ENCODE results near the gene CYTH3.
"Not testable (repeated sequence)": the region's sequence is repeated elsewhere in the genome, so short reads cannot be mapped to it uniquely, and the experiment has no call there.

The CYTH3 gene

GRCh38 chr7:6256109-6256483, 16.3 kb downstream of the CYTH3 start:
- DNase-seq: no peak

GRCh38 chr7:6254866-6255265, 17.6 kb downstream of the CYTH3 start:
- DNase-seq: no peak

GRCh38 chr7:6252748-6253147, 19.7 kb downstream of the CYTH3 start:
- DNase-seq: no peak

- DNase-seq: no peak
These were observed 20.1 kb downstream of the CYTH3 start for GRCh38 chr7:6252341-6252746.

GRCh38 chr7:6251653-6252052, 20.8 kb downstream of the CYTH3 start:
- DNase-seq: no peak

GRCh38 chr7:6250364-6250833, 22.0 kb downstream of the CYTH3 start:
- DNase-seq: no peak

- DNase-seq: no peak
These were observed 23.4 kb downstream of the CYTH3 start for GRCh38 chr7:6249043-6249442.

GRCh38 chr7:6248581-6248980, 23.8 kb downstream of the CYTH3 start:
- no peak for DNase-seq

- no peak for DNase-seq
These were observed 26.0 kb downstream of the CYTH3 start for GRCh38 chr7:6246251-6246917.

- no peak for DNase-seq
These were observed 28.4 kb downstream of the CYTH3 start for GRCh38 chr7:6244021-6244420.

GRCh38 chr7:6243168-6243567, 29.3 kb downstream of the CYTH3 start:
- no peak for DNase-seq

- DNase-seq: no peak
These were observed 29.9 kb downstream of the CYTH3 start for GRCh38 chr7:6242561-6242960.

- no peak for DNase-seq
These were observed 30.8 kb downstream of the CYTH3 start for GRCh38 chr7:6241607-6241973.

GRCh38 chr7:6238309-6238925, 34.0 kb downstream of the CYTH3 start:
- no peak for DNase-seq

GRCh38 chr7:6237730-6238129, 34.7 kb downstream of the CYTH3 start:
- DNase-seq: no peak

GRCh38 chr7:6237011-6237410, 35.4 kb downstream of the CYTH3 start:
- DNase-seq: no peak

- no peak for DNase-seq
These were observed 37.2 kb downstream of the CYTH3 start for GRCh38 chr7:6235029-6235871.

- DNase-seq: no peak
These were observed 38.0 kb downstream of the CYTH3 start for GRCh38 chr7:6234384-6234783.

- DNase-seq: no peak
These were observed 39.9 kb downstream of the CYTH3 start for GRCh38 chr7:6232534-6232933.

GRCh38 chr7:6232116-6232515, 40.3 kb downstream of the CYTH3 start:
- no peak for DNase-seq

- no peak for DNase-seq
These were observed 41.2 kb downstream of the CYTH3 start for GRCh38 chr7:6231184-6231583.

- not testable (repeated sequence) for DNase-seq
These were observed 43.1 kb downstream of the CYTH3 start for GRCh38 chr7:6229284-6229683.

- DNase-seq: no peak
These were observed 43.8 kb downstream of the CYTH3 start for GRCh38 chr7:6228361-6229229.
